ENCODE data around the gene NAA25. TPM values are rescaled to one million over a fixed set of nuclear protein-coding genes. Genes with fewer than 3 reads are reported as not detected.
A peak's percentile ranks its signal among the peaks of the same experiment; 100 is the strongest.
"Not testable (repeated sequence)": the region's sequence is repeated elsewhere in the genome, so short reads cannot be mapped to it uniquely, and the experiment has no call there.

NAA25 gene
- total RNA-seq, 1 donor from 2014 or later = 24.1 TPM

DNA sequence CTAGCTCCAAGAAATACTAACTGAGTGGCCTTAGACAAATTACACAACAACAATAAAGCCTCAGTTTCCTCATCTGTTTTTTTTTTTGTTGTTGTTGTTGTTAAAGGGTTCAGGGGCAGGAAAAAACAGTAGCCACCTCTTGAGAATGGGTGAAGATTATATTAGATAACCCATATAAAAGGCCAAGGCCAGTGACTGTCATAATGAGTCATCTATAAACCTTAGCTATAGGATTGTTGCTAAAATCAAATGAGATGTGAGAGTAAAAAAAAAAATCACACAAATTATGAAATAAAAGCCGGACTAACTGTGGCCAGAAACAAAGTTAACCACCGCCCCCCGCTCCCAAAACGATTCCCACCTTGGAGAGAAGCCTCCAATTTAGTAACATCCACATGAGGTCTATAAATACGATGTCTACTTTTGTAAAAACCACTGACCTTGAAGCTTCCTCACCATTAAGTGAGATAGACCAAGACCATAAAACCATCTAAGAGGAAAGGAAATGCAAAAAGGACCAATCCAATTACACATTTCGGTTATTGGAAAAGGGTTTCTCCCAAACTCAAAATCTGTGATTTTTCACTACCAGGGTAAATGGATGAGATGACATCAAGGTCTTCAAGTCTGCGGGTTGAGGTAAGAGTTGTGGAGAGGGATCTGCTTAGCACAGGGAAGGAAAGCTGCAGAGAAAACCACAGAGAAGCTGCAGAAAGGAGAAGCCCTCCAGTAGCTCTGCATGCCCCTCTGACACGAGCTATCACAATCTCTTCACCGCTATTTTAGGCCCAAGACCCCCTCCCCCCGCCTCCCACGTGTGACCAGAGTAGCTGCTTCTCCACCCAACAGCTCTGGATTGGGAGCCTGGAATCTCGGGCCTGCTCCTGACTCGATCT lies 1.0 kb downstream of the NAA25 start:
- intact Hi-C loops (cut with DNase I) = no loop called here
- H3K4me3 ChIP-seq = peak overlapping the region; percentile 55 to 88

GRCh38 chr12:112105891-112106290 lies 2.7 kb downstream of the NAA25 start:
- peaks cover 0 to 6% of the 10 kb centered on the region in 2 donors for H3K36me3 ChIP-seq
- no peak overlapping the region for H3K27ac ChIP-seq
- no peak for TF ChIP-seq CTCF (IDR thresholded peaks at IDR 0.05)
- TF ChIP-seq POLR2A (IDR thresholded peaks at IDR 0.05) = no peak
- TF ChIP-seq POLR2AphosphoS5 (IDR thresholded peaks at IDR 0.05; ENCODE audit: insufficient read depth in 1 of 2, low read depth in 1 of 2) = no peak
- no peaks in the 10 kb centered on the region for H3K9me3 ChIP-seq
- H3K4me3 ChIP-seq = no peak overlapping the region
- H3K27me3 ChIP-seq = no peaks in the 10 kb centered on the region
- peaks cover 65% of the 10 kb centered on the region for H3K4me1 ChIP-seq
- no peak for DNase-seq (ENCODE audit: extremely low spot score in 2 of 2)
- intact Hi-C loops (cut with DNase I) = no loop called here

More for the DNA sequence above, 1.0 kb downstream of the NAA25 start:
- Histone ChIP-seq H3K27ac (peak overlapping the region; percentile 95), H3K4me1 (peaks cover 80% of the 10 kb centered on the region), H3K9me3 (no peaks in the 10 kb centered on the region), H3K36me3 (no peaks in the 10 kb centered on the region), H3K27me3 (no peaks in the 10 kb centered on the region)
- TF ChIP-seq CTCF (IDR thresholded peaks at IDR 0.05) (no peak), POLR2AphosphoS5 (IDR thresholded peaks at IDR 0.05; ENCODE audit: insufficient read depth in 1 of 2, low read depth in 1 of 2) (no peak), POLR2A (IDR thresholded peaks at IDR 0.05) (no peak)
- no peak for DNase-seq (ENCODE audit: extremely low spot score in 2 of 2)

DNA sequence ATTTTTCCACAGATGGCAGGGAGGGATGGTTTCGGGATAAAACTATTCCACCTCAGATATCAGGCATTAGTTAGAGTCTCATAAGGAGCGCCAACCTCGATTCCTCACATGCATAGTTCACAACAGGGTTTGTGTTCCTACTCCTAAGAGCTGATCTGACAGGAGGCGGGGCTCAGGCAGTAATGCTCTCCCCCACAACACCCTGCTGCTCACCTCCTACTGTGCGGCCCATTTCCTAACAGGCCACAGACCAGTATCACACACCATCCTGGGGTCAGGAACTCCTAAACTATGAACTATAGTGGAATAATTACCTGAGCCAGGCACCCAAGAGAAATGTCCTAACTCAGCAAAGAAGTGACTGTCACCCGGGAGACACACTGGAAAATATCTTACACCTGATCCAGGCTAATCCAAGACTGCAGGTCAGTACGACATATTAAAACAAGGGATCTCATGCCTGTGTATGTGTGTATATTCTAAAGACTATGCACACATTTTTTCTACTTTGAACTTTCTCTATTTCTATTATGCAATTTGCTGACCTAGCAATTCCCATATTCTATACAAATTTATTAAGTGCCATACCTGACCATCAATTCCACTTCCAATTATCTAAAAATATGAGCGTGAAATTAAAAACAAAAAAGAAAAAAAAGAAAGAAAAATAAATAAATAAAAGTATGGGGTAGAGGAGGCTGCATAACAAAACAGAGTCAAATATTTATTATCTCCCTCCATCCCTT lies 4.7 kb downstream of the NAA25 start:
- TF ChIP-seq POLR2A (IDR thresholded peaks at IDR 0.05) = no peak
- no peak for TF ChIP-seq POLR2AphosphoS5 (IDR thresholded peaks at IDR 0.05; ENCODE audit: insufficient read depth in 1 of 2, low read depth in 1 of 2)
- TF ChIP-seq CTCF (IDR thresholded peaks at IDR 0.05) = no peak
- H3K36me3 ChIP-seq = peaks cover 0 to 14% of the 10 kb centered on the region in 2 donors
- no peak overlapping the region for H3K4me3 ChIP-seq
- intact Hi-C loops (cut with DNase I) = no loop called here
- H3K4me1 ChIP-seq = peaks cover 49% of the 10 kb centered on the region
- DNase-seq (ENCODE audit: extremely low spot score in 2 of 2) = no peak
- no peaks in the 10 kb centered on the region for H3K9me3 ChIP-seq
- no peak overlapping the region for H3K27ac ChIP-seq
- H3K27me3 ChIP-seq = no peaks in the 10 kb centered on the region

DNA sequence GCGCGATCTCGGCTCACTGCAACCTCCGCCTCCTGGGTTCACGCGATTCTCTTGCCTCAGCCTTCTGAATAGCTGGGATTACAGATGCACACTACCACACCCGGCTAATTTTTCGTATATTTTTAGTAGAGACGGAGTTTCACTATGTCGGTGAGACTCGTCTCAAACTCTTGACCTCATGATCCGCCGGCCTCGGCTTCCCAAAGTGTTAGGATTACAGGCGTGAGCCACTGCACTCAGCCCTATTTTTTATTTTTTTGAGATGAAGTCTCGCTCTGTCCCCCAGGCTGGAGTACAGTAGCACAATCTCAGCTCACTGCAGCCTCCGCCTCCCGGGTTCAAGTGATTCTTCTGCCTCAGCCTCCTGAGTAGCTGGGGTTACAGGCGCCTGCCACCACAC lies 5.8 kb downstream of the NAA25 start:
- H3K27me3 ChIP-seq; H3K9me3 ChIP-seq; H3K4me3 ChIP-seq; H3K27ac ChIP-seq; DNase-seq (ENCODE audit: extremely low spot score in 2 of 2); intact Hi-C loops (cut with DNase I): not testable (repeated sequence)
- peaks cover 0 to 14% of the 10 kb centered on the region in 2 donors for H3K36me3 ChIP-seq
- H3K4me1 ChIP-seq = peaks cover 44% of the 10 kb centered on the region

- H3K9me3 ChIP-seq = no peaks in the 10 kb centered on the region
- H3K4me1 ChIP-seq = peaks cover 38% of the 10 kb centered on the region
- H3K27me3 ChIP-seq = no peaks in the 10 kb centered on the region
- no peak overlapping the region for H3K4me3 ChIP-seq
- H3K36me3 ChIP-seq = peaks cover 0 to 14% of the 10 kb centered on the region in 2 donors
- intact Hi-C loops (cut with DNase I) = no loop called here
- TF ChIP-seq POLR2AphosphoS5 (IDR thresholded peaks at IDR 0.05; ENCODE audit: insufficient read depth in 1 of 2, low read depth in 1 of 2) (no peak), CTCF (IDR thresholded peaks at IDR 0.05) (no peak), POLR2A (IDR thresholded peaks at IDR 0.05) (no peak)
- DNase-seq (ENCODE audit: extremely low spot score in 2 of 2) = no peak
- no peak overlapping the region for H3K27ac ChIP-seq
These were observed 6.5 kb downstream of the NAA25 start for GRCh38 chr12:112102127-112102526.

DNA sequence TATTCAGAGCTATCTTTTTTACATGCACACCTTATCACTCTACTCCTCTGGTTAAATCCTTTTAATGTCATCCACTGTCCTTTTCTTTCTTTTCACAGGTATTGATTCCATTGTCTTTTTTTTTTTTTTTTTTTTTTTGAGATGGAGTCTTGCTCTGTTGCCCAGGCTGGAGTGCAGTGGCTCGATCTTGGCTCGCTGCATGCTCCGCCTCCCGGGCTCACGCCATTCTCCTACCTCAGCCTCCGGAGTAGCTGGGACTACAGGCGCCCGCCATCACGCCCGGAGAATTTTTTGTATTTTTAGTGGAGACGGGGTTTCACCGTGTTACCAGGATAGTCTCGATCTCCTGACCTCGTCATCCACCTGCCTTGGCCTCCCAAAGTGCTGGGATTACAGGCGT lies 8.1 kb downstream of the NAA25 start:
- H3K36me3 ChIP-seq = peaks cover 0 to 18% of the 10 kb centered on the region in 2 donors
- H3K9me3 ChIP-seq; H3K27me3 ChIP-seq; H3K27ac ChIP-seq; DNase-seq (ENCODE audit: extremely low spot score in 2 of 2); intact Hi-C loops (cut with DNase I); H3K4me3 ChIP-seq: not testable (repeated sequence)
- H3K4me1 ChIP-seq = peaks cover 23% of the 10 kb centered on the region

Data from vagina (tissue), 2 donors.